GM10266 (cell line): Measurements from ENCODE around the gene TEX52.
A peak's percentile ranks its signal among the peaks of the same experiment; 100 is the strongest.

Source experiments
- DNase-seq: peaks from one replicate; pipeline ENCODE4 v3.0.0; 2012; ENCODE audit errors: extremely low spot score
- CTCF ChIP-seq: IDR thresholded peaks from 2 replicates; pipeline ENCODE4 v1.5.1; 2012; ENCODE audit warnings: mild to moderate bottlenecking, low read depth; ENCODE audit not compliant: control insufficient read depth, insufficient read depth; ENCODE audit errors: missing control alignments

The TEX52 gene

GRCh38 chr12:2804393-2805142, 52.3 kb downstream of the TEX52 start:
- DNase-seq = no peak
- TF ChIP-seq CTCF = no peak

GRCh38 chr12:2803635-2804392, 53.0 kb downstream of the TEX52 start:
- peak; percentile 45 for DNase-seq
- TF ChIP-seq CTCF = no peak

- TF ChIP-seq CTCF = no peak
Observed at GRCh38 chr12:2801044-2801783, 55.6 kb downstream of the TEX52 start.

GRCh38 chr12:2800046-2800570, 56.7 kb downstream of the TEX52 start:
- DNase-seq = no peak
- no peak for TF ChIP-seq CTCF

More at GRCh38 chr12:2801044-2801783, 55.6 kb downstream of the TEX52 start:
- DNase-seq = no peak
